ENCODE results near the gene PLPPR2. TPM values are rescaled to one million over a fixed set of nuclear protein-coding genes. Genes with fewer than 3 reads are reported as not detected.

PLPPR2 gene
- polyA plus RNA-seq, 3 donors = 35.0 to 99.4 (median 45.5) TPM

- no peak for TF ChIP-seq CTCF (IDR thresholded peaks at IDR 0.05)
- H3K79me2 ChIP-seq (ENCODE audit: insufficient read depth, low read length) = peaks cover 41% of the 10 kb centered on the region
- peak within 1 kb of the TSS; percentile 81 for H2AFZ ChIP-seq (ENCODE audit: insufficient read depth, low read depth, low read length, poor library complexity, severe bottlenecking)
- intact Hi-C loops (cut with micrococcal nuclease) = loop anchor here (1.0 to 5.0 kb wide), 3 partner anchors 28 to 50 kb away; partner anchors contain the start of genes CCDC159 (in 1 of the 2), RAB3D (in 1 of the 2) and TMEM205 (in 1 of the 2)
- H3K27me3 ChIP-seq (ENCODE audit: control insufficient read depth in 2 of 2, insufficient read depth in 2 of 2, low read length in 2 of 2) = no peaks in the 10 kb centered on the region
- H3K9me3 Mint-ChIP-seq = peaks cover 0 to 2% (median 0%) of the 10 kb centered on the region in 7 donors
- H3K27ac Mint-ChIP-seq = peak within 1 kb of the TSS in 3 of 7 donors; percentile 5 to 53 (median 44)
- H3K36me3 ChIP-seq (replicated peaks in 1 of 2; ENCODE audit: control insufficient read depth in 1 of 2, insufficient read depth in 2 of 2, low read length in 2 of 2) = no peaks in the 10 kb centered on the region
- peak within 1 kb of the TSS; percentile 100 for H3K4me2 ChIP-seq (replicated peaks; ENCODE audit: extremely low read depth, low read length, poor library complexity, severe bottlenecking)
- peak; percentile 99 to 100 (median 99) for DNase-seq
- peak within 1 kb of the TSS; percentile 85 to 91 for H3K27ac ChIP-seq (ENCODE audit: low read depth in 1 of 2, low read length in 2 of 2)
- H3K4me3 Mint-ChIP-seq = peak within 1 kb of the TSS in 1 of 2 donors; percentile 41
- peaks cover 0 to 4% (median 2%) of the 10 kb centered on the region in 3 donors for H3K27me3 Mint-ChIP-seq (ENCODE audit: low read depth in 3 of 3)
- H3K4me1 Mint-ChIP-seq = peaks cover 12% of the 10 kb centered on the region
- peak within 1 kb of the TSS; percentile 50 to 93 (median 73) for H3K4me3 ChIP-seq (replicated peaks in 1 of 3; ENCODE audit: low read depth in 2 of 3, low read length in 3 of 3)
- H3K4me1 ChIP-seq (ENCODE audit: control insufficient read depth in 1 of 2, insufficient read depth in 2 of 2, low read length in 2 of 2) = peaks cover 46 to 60% of the 10 kb centered on the region in 2 donors
- WGBS (ENCODE audit: insufficient coverage) = under 1% methylated on average over 42 of the region's 44 CpGs
- H3K36me3 Mint-ChIP-seq = peaks cover 14 to 29% of the 10 kb centered on the region in 2 donors
- peak within 1 kb of the TSS; percentile 70 for H3K9ac ChIP-seq (ENCODE audit: insufficient read depth, low read length, poor library complexity, severe bottlenecking)
- no peaks in the 10 kb centered on the region for H4K20me1 ChIP-seq (ENCODE audit: insufficient read depth, low read length)
- no peaks in the 10 kb centered on the region for H3K9me3 ChIP-seq (replicated peaks in 1 of 2; ENCODE audit: control insufficient read depth in 1 of 2, insufficient read depth in 1 of 2, low read length in 2 of 2)
Measured at GRCh38 chr19:11374433-11375142, 19.4 kb downstream of the PLPPR2 start, which contains the start of gene SWSAP1. Gene SWSAP1 (plus strand): TSS chr19:11374666. CDS start chr19:11374681, 15 bp downstream.

DNA sequence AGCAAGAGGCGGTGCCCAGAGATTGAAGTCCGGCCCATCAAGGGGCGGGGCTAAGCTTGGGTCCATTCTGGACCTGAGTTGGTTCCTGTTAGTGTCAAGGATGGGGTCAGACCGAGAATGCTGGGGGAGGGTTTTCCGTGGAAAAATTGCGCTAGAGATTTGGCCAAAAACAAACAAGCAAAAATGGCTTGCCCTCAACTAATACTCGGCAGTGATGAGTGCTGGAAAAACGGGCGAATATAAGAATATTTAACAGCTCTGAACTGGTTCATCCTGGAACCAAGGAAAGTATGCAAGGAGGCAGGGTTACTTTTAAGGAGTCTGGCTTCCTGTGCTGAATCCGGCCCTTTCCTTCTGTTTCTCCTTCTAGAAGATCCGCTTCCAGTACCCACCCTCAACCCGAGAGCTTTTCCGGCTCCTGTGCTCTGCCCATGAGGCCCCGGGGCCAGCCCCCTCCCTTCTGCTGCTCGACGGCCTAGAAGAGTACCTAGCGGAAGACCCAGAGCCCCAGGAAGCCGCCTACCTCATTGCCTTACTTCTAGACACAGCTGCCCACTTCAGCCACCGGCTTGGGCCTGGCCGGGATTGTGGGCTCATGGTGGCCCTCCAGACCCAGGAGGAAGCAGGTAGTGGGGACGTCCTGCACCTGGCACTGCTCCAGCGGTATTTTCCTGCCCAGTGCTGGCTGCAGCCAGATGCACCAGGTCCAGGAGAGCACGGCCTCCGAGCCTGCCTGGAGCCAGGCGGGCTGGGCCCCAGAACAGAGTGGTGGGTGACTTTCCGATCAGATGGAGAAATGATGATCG, 20.1 kb downstream of the PLPPR2 start:
- TF ChIP-seq CTCF (IDR thresholded peaks at IDR 0.05) = no peak
- peak overlapping the region; percentile 70 for H3K9ac ChIP-seq (ENCODE audit: insufficient read depth, low read length, poor library complexity, severe bottlenecking)
- peak overlapping the region; percentile 100 for H3K4me2 ChIP-seq (replicated peaks; ENCODE audit: extremely low read depth, low read length, poor library complexity, severe bottlenecking)
- peak overlapping the region; percentile 62 for H2AFZ ChIP-seq (ENCODE audit: insufficient read depth, low read depth, low read length, poor library complexity, severe bottlenecking)
- H3K36me3 Mint-ChIP-seq = peaks cover 15 to 26% of the 10 kb centered on the region in 2 donors
- H3K79me2 ChIP-seq (ENCODE audit: insufficient read depth, low read length) = peaks cover 49% of the 10 kb centered on the region
- peaks cover 0 to 4% (median 2%) of the 10 kb centered on the region in 3 donors for H3K27me3 Mint-ChIP-seq (ENCODE audit: low read depth in 3 of 3)
- no peaks in the 10 kb centered on the region for H3K27me3 ChIP-seq (ENCODE audit: control insufficient read depth in 2 of 2, insufficient read depth in 2 of 2, low read length in 2 of 2)
- H3K4me1 ChIP-seq (ENCODE audit: control insufficient read depth in 1 of 2, insufficient read depth in 2 of 2, low read length in 2 of 2) = peaks cover 50 to 68% of the 10 kb centered on the region in 2 donors
- peak in 2 of 3 donors; percentile 14 to 30 for DNase-seq
- H3K36me3 ChIP-seq (replicated peaks in 1 of 2; ENCODE audit: control insufficient read depth in 1 of 2, insufficient read depth in 2 of 2, low read length in 2 of 2) = no peaks in the 10 kb centered on the region
- peaks cover 19% of the 10 kb centered on the region for H3K4me1 Mint-ChIP-seq
- H3K9me3 ChIP-seq (replicated peaks in 1 of 2; ENCODE audit: control insufficient read depth in 1 of 2, insufficient read depth in 1 of 2, low read length in 2 of 2) = no peaks in the 10 kb centered on the region
- no peak overlapping the region for H3K4me3 Mint-ChIP-seq
- peak overlapping the region; percentile 85 to 91 for H3K27ac ChIP-seq (ENCODE audit: low read depth in 1 of 2, low read length in 2 of 2)
- intact Hi-C loops (cut with micrococcal nuclease) = loop anchor here in 1 of 2 donors (2.0 kb wide), 1 partner anchor 51 kb away; no protein-coding TSS in a partner anchor
- H3K27ac Mint-ChIP-seq = no peak overlapping the region
- peaks cover 0 to 2% (median 0%) of the 10 kb centered on the region in 7 donors for H3K9me3 Mint-ChIP-seq
- 7% methylated on average over 23 of the region's 27 CpGs for WGBS (ENCODE audit: insufficient coverage)
- no peaks in the 10 kb centered on the region for H4K20me1 ChIP-seq (ENCODE audit: insufficient read depth, low read length)
- peak overlapping the region; percentile 37 to 93 (median 73) for H3K4me3 ChIP-seq (replicated peaks in 1 of 3; ENCODE audit: low read depth in 2 of 3, low read length in 3 of 3)
